Bone marrow (tissue), 2 donors: ENCODE results near the gene MAP4K1.
A peak's percentile ranks its signal among the peaks of the same experiment; 100 is the strongest.
"Not testable (repeated sequence)": the region's sequence is repeated elsewhere in the genome, so short reads cannot be mapped to it uniquely, and the experiment has no call there.

Source experiments
- DNase-seq, 2 donors: peaks; one replicate each; lab custom pipeline; 2025; lab: John Stamatoyannopoulos, UW

The MAP4K1 gene

DNA sequence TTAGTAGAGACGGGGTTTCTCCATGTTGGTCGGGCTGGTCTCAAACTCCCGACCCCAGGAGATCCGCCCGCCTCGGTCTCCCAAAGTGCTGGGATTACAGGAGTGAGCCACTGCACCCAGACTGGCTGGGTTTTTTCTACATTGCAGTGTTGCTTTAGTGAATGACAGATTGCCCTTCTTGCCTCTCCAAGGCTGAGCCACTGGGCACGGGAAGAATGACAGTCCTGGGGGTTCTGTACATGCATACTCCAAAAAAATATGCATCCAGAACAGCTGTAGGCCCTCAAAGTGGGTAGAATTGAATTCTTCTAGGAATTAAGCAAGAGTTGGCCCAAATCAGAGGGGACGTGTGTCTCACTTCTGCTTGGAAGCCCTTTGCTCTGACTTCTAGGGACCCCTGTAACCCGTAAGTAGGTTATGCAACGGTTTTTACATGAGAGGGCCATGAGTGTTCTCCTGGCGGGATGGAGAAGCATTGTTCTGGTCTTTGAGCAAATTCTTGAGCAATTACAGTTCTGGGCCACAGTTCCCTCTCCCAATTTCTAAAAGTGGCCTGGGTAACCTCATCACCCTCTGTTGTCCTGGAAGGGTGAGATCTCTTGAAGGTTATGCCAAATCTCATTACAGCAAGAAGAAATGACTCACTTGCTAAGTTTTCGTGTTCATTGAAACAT is 33.3 kb upstream of the MAP4K1 start:
- DNase-seq: no peak

DNA sequence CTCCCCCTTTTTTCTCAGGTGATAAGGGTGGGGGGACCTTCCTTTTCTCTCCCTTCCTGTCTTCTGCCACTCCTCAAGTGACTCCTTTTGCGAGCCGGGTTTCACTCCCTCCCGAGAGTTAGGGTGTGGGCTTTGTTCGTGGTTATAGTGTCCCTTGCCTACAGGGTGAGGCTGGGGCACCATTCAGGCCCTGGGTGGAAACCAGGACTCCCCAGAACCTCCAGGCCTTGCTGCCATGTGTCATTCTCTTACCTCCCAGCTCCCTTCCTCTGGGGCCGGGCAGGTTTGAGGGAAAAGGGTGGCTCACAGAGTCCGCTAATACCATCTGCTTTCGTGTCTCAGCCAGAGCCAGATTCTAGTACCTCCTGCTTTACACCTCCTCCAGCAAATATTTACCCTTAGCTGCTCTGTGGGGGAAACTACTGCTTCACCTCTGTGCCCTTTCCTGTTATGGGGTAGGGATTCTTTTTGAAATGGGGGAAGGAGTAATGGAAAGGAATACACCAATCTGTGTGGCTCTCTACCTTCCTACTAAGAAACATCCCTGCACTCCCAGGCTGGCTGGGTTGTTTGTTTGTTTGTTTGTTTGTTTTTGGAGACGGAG is 32.5 kb upstream of the MAP4K1 start:
- no peak for DNase-seq

DNA sequence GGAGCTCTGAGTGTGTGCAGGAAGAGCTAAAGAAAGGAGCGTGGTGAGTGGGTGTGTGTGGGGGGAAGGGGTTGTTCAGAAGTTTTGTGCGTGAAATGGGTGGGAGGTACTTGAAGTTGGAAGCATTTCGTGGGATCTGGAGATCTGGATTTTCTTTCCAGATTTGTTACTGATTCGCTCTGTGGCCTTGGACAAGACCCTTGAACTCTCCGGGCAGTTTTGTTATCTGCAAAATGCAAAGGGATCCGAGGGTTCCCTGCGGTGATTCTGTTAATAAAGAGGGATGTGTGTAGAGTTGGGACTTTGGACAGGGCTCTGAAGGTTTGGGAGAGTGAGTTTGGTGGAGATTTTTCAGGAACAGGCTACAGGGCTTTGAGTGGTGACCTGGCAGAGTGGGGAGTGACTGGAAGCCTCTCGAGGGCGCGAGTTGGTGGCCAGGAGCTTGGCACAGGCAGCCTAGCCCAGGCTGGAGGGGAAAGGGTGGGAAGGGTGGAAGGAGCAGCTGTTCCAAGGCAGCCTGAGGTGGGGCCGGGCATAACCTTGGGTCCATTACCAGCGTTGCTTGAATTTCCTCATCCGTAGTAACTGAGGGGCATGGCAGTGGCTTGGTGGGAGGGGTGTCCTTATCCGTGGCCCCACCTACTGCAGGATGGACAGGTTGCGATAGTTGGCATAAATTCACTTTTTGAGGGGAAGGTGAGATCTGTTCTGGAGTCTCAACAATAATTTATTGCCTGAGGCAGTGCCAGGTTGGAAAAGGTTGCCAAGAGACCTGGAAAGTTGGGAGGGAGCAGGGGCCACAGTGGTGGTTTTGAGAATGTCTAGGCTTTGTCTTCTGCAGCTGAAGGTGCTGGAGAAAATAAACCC is 31.8 kb upstream of the MAP4K1 start:
- DNase-seq: no peak

DNA sequence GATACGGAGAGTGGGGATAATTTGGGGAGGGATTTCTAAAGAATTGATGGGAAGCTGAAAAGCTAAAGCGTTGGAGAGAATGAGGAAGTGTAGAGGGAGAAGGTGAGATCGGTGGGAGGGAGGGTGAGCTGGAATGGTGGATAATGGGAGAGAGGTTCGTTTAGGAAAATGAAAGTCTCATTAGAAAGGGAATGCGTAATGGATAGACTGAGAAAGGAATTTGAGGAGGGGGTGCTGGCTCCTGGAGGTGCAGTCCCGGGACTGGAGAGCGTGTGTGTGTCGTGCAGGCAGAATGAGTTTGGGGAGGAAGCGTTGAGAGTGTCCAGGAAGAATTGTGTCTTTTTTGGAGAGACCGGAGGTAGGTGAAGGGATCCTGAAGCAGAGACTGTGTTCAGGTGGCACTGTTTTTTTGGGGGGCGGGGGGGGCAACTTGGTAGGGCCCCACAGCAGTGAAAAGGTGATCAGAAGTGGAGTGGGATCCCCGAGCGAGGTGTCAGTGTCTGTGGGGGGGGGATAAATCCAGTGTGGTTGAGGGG is 31.1 kb upstream of the MAP4K1 start:
- no peak for DNase-seq

DNA sequence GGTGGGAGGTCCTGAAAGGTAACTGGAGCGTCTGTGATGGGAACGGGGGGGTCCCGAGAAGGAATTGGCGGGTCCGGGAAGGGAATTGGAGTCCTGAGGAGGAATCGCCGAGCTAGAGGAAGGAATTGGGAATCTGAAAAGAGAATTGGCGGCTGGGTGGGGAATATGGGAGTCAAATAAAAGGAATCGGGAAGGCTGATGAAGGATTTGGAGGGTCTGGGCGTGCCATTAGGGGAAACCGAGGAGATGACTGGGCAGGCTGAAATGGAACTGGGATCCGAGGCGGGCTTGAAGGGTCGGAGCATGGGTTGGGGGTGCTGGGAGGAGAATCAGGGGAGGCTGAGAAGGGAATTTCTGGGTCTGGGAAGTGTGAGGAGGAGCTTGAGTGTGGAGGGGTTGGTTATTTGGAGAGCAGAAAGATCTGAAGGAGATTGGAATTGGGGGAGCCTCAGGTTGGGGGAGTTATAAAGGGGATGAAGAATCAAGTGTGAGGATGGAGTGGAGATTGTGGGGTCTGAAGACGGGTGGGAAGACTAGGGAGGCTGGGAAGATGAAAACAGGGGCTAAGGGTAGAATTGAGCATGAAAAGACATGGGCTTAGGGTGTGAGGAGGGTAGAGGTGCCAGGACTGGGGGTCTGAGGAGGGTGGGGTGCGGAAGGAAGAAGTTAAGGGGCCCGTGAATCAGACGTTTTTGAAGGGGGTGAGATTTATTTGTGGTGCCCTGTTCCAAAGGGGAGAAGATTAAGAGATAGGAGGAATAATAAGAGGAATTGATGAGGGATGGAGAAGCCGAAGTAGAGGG is 30.4 kb upstream of the MAP4K1 start:
- DNase-seq: no peak

DNA sequence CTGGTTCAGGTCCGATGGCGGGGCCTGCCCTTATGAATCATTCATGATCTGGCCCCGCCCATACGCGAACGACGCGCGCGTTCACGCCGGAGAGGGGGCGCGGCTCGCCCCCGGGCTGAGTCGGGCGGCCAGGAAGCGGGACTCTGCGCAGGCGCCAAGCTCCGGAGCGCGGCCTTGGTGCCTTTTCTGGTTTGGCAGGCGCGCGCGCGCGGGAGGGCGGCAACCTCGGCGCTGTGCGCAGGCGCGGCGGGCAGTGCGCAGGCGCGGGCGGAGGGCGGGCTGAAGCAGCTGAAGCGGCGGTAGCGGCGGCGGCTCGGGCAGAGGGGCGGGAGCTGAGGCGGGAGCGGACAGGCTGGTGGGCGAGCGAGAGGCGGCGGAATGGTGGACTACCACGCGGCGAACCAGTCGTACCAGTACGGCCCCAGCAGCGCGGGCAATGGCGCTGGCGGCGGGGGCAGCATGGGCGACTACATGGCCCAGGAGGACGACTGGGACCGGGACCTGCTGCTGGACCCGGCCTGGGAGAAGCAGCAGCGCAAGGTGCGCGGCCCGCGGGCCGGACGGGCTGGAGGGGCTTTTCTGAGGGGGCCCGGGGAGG is 29.7 kb upstream of the MAP4K1 start, which contains the start of gene ACTN4:
Gene ACTN4 (plus strand): TSS at position 282 of the 598 bp plus-strand sequence. CDS start 97 bp downstream, at position 379.
- peak; percentile 96 to 98 for DNase-seq

DNA sequence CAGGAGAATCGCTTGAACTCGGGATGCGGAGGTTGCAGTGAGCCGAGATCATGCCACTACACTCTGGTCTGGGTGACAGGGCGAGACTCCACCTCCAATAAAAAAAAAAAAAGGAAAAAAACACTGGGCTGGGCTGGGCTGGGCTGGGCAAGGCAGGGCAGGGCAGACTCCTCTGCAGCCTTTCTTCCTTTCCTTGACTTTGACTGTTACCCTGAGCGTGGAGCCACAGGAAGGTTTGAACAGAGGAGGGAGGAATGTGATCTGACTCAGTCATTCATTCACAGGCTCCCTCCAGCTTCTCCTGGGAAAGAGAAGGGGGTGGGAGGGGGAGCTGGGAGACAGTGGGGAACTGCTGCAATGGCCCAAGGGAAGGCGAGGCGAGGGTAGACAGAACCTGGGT is 27.0 kb upstream of the MAP4K1 start:
- DNase-seq: no peak

DNA sequence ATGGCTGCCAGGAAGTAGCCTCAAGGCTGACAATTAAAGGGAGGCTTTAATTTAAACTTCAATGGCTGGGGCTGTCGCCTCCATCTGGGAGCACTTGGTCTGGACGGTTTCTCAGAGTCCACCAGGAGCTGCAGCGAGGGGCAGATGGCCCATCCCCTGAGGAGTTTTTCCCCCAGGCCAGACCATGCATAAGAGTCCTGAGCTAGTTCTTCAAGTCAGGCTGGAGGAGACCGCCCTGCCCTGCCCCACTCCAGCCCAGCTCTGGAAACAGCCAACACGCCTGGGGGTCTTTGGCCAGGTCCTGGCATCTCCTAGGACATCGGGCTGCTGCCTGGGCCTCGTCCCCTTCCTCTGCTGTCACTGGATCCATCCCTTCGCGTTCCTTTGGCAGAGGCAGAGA is 24.4 kb upstream of the MAP4K1 start:
- DNase-seq: no peak

DNA sequence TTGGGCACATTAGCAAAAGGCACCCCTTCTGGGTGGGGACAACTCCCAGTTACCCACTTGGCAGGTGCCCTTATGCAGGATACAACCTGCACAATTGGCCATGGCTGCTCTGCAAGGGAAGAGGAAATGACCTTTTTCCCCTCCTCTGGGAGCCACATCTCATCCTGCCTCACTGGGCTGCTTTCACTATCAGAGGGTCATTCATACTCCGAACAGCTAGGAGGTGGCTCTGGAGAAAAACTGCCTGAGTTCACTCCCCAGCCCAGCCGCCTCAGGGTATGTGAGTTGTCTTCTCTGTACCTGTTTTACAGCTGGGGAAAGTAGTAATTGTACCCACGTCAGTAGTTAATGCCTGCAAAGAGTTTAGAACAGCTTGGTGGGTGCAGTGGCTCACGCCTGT is 22.6 kb upstream of the MAP4K1 start:
- DNase-seq: no peak

DNA sequence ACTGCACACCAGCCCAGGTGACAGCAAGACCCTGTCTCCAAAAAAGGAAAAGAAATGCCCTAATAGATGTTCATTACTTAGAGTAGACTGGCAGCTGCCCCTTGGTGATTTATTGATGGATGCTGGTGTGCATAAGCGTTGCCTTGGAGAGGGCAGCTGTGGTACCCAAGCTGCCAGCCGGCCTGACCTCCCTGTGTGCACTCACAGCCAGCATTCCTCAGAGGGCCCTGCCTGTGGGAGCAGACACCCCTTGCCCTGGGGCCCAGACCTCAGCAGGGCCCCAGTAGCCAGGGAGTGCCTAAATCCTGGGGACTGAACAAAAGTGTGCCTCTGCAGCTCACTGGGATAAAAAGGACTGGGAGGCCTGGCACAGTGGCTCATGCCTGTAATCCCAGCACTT is 21.9 kb upstream of the MAP4K1 start:
- DNase-seq: no peak

DNA sequence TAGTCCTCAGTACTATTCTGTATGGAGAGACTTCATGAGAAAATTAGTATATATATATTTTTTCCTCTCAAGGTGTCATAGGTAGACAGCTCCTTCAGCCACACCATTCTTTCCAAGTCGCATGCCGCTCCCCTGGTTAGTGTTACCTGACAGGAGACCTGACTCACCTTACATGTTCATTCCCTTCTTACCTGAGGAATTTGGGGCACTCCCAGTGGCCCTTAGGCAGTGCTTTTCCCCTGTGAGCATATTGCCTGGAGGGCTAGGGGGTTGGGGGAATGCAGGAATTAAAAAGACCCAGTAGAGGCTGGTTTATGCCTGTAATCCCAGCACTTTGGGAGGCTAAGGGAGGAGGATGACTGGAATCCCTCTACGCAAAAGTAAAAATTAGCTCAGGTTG is 20.7 kb upstream of the MAP4K1 start:
- no peak for DNase-seq

DNA sequence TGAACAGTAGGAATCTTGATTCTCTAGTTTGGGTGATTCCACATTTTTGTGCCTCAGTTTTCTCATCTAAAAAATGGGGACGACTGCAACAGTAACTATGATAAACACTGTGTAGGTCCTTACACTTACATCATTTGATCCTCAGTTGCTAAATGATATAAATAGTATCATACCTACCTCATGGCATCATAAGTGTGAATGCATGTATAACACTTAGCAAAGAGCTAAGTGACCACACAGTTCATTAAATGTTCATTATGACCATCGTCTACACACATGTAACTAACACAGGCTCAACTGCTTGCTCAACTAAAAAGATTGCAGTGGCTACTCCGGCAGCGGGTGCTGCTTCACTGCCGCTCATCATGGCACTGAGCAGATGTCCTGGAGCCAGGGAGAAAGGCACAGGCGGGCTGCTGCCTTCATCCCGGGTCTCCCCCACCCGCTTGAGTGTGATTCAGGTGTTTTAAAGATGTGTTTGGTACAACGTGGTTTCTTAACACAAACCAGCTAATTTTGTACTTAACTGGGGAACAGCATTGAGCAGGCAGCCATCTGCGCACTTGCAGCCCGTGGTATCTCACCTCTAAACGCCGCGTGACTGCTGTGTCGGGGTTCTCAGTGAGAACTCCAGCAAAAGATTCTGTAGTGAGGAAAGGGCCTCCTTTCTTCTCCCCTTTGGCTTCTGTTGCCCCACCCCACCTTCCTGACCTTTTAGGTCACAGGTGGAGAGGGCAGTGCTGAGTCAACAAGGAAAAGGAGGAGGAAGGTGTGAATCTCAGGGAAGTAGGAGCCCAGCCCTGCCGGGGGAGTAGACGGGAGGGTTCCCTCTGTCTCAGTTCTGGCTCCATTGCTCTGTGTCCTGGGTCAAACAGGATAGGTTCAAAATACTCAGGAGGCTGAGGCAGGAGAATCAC is 18.0 kb upstream of the MAP4K1 start:
- DNase-seq: no peak

DNA sequence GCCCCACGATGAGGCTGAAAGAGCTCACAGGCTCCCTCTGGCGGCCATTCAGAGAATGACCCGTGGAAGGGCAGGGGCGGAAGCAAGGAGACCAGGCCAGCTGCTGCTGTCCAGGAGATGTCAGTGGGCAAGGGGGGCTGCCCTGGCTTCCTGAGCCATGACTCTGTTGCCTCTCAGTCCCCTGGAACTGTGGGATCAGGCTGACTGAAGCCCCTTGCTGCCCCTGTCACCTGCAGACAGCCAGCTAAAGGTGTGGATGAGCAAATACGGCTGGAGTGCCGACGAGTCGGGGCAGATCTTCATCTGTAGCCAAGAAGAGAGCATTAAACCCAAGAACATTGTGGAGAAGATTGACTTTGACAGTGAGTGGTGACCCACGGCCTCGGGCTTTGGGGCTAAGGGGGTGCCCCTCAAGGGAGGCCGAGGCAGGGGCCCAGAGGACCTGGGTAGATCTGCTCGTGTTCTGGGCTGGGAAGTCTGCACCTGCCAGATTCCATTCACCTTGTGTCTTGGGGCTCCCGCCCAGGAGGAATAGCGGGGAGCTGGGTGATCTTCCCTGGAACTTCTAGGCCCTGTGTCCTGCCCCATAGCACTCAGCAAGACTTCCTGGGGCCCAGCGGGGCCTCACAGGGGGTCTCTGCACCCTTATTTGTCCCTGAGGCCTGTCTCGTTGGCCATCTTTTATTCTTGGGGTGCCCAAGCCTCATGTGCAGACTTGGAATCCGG is 17.2 kb upstream of the MAP4K1 start:
- peak; percentile 31 to 61 for DNase-seq

DNA sequence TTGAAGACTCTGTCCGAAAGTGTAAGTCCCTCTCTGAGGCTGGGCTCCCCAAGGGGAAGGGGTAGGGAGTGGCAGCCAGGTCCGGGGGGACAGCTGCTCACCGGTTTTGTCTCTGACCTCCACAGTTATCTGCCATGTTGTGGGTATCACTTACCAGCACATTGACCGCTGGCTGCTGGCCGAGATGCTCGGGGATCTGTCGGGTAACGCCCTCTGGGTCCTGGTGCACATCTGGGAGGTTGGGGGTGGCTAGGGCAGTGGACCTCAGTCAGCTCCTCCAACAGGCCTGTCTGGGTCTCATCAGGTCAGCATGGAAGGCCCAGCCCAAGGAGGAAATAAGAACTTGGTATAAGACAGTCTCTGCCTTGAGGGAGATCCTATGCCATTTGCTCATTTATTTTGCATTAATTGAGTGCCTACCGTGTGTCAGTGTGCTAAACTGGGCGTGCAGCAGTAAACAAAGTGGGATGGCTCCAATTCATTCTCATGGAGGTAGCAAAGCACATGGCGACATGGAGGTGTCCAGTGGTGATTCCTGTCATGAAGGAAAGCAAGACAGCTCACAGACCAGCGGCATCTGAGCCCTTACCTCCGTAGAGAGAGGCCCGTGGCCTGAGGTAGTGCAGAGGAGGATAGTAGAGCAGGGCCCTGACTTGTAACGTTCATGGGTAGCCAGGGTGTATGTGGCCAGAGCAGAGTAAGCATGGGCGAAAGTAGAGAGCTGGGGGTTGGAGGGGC is 14.9 kb upstream of the MAP4K1 start:
- no peak for DNase-seq

DNA sequence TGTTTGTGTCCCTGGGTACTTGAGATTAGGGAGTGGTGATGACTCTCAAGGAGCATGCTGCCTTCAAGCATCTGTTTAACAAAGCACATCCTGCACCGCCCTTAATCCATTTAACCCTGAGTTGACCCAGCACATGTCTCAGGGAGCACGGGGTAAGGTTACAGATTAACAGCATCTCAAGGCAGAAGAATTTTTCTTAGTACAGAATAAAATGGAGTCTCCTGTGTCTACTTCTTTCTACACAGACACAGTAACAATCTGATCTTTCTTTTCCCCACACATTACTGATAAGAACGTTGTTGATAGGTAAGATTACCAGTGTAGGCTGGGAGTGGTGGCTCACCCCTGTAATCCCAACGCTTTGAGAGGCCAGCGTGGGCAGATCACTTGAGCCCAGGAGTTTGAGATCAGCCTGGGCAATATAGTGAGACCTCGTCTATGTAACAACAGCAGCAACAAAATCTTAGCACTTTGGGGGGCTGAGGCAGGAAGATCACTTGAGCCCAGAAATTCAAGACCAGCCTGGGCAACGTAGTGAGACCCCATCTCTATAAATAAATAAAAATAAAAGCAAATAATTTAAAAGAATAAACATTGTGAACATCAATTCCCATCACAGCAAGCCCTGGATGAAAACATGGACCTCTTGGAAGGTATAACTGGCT is 14.2 kb upstream of the MAP4K1 start:
- DNase-seq: not testable (repeated sequence)

DNA sequence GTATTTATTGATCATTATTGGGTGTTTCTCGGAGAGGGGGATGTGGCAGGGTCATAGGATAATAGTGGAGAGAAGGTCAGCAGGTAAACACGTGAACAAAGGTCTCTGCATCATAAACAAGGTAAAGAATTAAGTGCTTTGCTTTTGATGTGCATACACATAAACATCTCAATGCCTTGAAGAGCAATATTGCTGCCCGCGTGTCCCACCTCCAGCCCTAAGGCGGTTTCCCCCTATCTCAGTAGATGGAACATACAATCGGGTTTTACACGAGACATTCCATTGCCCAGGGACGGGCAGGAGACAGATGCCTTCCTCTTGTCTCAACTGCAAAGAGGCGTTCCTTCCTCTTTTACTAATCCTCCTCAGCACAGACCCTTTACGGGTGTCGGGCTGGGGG is 13.5 kb upstream of the MAP4K1 start:
- DNase-seq: not testable (repeated sequence)

DNA sequence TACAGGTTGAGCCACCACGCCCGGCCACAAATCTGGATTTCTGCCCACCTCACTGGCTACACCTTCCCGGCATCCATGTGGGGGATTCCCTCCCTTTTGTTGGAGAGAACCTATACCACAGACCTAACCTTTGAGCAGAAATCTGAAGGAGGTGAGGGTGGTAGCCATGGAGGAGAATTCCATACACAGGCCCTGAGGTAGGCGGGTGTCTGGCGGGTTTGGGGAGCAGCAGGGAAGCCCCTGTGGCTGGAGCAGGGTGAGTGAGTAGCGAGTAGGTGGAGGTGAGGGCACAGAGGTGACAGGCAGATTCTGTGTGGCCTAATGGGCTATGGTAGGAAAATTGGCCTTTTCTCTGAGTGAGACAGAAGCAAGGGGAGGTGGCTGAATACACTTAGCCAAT is 11.8 kb upstream of the MAP4K1 start:
- no peak for DNase-seq

DNA sequence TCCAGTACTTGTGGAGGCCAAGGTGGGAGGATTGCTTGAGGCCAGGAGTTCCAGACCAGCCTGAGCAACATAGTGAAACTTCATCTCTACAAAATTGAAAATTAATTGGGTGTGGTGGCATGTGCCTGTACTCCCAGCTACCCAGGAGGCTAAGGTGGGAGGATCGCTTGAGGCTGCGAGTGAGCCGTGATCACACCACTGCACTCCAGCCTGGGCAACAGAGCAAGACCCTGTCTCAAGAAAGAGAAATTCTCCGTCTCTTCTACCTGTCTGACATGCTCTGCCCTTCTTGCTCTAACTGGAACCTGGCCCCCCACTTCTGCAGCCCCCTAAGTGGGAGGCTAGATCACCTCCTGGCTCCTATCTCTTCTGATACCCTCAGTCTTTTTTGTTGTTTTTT is 8.6 kb upstream of the MAP4K1 start:
- DNase-seq: no peak
